Measurements from ENCODE around the gene PSEN1.

DNA sequence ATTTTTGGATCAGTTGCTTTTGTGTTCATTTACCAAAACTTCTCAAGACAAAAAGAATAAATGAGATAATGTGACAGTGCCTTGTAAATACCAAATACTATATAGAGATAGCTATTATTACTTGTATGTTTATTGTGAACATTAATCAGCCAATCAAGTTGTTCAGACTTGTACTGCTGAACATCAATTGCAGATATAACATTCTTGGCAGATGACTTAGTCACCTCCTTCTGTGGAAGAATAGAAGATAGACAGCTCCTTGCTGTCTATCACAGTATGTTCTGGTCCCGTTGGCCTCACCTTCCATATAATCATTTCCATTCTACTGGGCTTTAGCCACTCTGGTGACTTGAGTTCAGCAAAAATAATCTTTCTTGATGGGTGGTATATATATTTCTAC is 30.1 kb downstream of the PSEN1 start:
- no peak for TF ChIP-seq EP300 (IDR thresholded peaks at IDR 0.05)
- TF ChIP-seq, protein P1, sequence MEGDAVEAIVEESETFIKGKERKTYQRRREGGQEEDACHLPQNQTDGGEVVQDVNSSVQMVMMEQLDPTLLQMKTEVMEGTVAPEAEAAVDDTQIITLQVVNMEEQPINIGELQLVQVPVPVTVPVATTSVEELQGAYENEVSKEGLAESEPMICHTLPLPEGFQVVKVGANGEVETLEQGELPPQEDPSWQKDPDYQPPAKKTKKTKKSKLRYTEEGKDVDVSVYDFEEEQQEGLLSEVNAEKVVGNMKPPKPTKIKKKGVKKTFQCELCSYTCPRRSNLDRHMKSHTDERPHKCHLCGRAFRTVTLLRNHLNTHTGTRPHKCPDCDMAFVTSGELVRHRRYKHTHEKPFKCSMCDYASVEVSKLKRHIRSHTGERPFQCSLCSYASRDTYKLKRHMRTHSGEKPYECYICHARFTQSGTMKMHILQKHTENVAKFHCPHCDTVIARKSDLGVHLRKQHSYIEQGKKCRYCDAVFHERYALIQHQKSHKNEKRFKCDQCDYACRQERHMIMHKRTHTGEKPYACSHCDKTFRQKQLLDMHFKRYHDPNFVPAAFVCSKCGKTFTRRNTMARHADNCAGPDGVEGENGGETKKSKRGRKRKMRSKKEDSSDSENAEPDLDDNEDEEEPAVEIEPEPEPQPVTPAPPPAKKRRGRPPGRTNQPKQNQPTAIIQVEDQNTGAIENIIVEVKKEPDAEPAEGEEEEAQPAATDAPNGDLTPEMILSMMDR (IDR thresholded peaks at IDR 0.05): no peak

Measured in suprapubic skin (tissue), 3 donors.